ENCODE results near the gene CBLB. TPM values are rescaled to one million over a fixed set of nuclear protein-coding genes. Genes with fewer than 3 reads are reported as not detected.

The CBLB gene
- total RNA-seq, 4 donors from 2014 or later = 94.7 to 205 (median 126) TPM

DNA sequence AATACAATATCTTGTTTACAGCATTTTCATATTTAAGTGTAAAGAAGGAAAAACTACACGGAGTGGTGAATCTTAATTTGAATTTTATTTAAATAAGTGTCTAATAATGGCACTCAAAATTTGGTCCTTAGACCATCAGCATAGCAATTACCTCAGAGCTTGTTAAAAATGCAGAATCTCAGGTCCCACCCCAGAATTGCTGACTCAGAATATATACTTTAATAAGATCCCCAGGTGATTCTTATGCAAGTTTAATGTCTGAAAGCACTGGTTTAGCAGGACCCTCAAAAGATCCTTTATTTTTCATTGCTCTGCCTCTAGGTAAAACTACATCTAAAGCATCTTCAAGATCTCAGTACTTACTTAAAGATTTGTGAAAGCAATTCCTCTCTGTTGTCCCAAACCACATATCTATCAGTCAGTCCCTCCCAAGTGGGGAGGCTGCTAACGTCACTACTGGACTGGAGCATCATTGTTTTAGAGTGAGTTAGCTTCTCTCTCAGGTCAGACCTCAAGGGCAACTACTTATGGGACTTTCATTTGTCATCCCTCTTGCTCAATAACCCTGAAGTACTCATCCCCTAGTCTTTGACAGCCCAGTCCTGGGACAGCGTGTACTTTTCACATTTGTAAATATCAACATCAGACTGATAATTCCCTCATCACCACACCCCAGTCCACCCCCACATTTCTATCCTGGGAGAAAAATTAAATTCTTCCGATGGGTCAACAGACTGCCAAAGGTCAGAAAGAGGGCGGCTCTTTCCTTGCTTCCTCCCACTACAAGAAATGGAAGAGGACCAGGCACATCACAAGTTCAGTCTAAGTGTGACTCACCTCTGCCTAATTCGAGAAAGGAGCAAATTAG lies 76.7 kb downstream of the CBLB start:
- DNase-seq (ENCODE audit: low spot score) = peak; percentile 54
- ATAC-seq (ENCODE audit: low FRiP score) = peak; percentile 94
- TF ChIP-seq, protein P1, sequence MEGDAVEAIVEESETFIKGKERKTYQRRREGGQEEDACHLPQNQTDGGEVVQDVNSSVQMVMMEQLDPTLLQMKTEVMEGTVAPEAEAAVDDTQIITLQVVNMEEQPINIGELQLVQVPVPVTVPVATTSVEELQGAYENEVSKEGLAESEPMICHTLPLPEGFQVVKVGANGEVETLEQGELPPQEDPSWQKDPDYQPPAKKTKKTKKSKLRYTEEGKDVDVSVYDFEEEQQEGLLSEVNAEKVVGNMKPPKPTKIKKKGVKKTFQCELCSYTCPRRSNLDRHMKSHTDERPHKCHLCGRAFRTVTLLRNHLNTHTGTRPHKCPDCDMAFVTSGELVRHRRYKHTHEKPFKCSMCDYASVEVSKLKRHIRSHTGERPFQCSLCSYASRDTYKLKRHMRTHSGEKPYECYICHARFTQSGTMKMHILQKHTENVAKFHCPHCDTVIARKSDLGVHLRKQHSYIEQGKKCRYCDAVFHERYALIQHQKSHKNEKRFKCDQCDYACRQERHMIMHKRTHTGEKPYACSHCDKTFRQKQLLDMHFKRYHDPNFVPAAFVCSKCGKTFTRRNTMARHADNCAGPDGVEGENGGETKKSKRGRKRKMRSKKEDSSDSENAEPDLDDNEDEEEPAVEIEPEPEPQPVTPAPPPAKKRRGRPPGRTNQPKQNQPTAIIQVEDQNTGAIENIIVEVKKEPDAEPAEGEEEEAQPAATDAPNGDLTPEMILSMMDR (IDR thresholded peaks at IDR 0.05) = no peak

DNA sequence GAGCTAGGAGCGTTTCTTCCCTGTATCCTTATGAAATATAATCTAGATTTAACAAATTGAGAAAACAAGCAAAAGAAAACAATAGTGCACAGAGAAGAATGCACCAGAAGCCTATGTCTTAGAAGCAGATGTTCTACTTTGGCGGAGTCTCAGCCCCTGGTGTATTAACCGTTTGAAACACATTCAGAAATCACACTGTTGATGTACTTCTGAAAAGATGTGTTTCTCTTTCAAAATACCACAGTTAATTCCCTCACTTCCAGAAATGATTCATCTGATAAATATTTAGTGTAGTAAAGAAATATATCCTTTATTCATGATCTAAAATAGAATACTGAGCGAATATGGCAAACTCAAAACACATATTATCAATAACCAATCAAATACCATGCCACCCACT lies 77.7 kb downstream of the CBLB start:
- ATAC-seq (ENCODE audit: low FRiP score) (peak; percentile 41), DNase-seq (ENCODE audit: low spot score) (no peak)
- TF ChIP-seq, protein P1 (IDR thresholded peaks at IDR 0.05) = no peak

DNA sequence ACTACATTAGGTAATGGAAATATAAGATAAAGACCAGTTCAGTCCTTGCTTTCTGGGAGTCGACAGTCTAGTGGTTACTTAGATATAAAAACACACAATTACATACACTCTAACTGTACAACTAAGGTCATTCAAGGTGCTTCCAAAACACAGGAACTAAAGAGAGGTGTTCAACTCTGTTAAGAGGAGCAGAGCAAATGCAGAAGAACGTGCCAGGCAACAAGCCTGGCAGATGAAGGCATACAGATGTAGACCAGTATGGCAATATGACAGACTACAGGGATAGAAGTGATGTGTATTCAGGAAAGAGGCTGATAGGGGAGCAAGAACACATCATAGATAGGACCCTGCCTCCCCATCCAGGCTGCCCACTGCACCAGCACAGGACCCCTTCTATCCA lies 78.3 kb downstream of the CBLB start:
- DNase-seq (ENCODE audit: low spot score) (no peak), ATAC-seq (ENCODE audit: low FRiP score) (no peak)
- TF ChIP-seq, protein P1 (IDR thresholded peaks at IDR 0.05) = no peak

DNA sequence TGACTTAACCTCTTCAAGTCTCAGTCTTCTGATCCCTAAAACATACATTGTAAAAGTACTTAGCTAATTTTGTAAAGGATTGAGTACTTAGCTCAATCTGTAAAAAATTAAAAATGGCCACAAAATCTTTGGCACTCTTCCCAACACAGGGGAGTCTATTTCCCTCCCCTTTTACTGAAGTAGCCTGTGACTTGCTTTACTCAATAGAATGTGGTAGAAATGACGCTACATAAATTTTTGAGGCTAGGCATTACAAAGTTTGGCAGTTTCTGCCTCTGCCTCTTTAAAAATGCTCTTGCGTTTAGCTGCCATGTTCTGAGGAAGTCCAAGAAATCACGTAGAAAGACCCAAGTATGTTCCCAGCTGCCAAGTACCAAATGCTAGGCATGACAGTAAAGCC lies 80.2 kb downstream of the CBLB start:
- DNase-seq (ENCODE audit: low spot score) (no peak), ATAC-seq (ENCODE audit: low FRiP score) (no peak)
- TF ChIP-seq, protein P1 (IDR thresholded peaks at IDR 0.05) = no peak

DNA sequence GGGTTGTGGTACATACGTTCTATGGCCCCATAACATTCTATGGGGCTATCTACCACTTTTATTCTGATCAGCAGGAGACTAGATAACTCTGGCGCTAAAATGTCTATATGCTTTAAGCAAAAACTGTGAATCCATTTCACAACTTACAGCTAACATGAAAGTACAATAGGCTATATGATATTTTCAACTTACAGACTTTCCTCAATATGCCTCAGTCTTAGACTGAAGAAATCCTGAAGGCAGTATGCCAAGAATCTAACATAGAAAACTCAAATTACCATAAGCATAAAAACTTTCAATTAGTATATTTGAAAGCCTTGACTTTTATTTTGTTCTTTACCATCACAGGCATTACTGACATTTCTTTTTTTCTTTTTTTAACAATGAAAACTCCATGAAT lies 81.4 kb downstream of the CBLB start:
- no peak for ATAC-seq (ENCODE audit: low FRiP score)

DNA sequence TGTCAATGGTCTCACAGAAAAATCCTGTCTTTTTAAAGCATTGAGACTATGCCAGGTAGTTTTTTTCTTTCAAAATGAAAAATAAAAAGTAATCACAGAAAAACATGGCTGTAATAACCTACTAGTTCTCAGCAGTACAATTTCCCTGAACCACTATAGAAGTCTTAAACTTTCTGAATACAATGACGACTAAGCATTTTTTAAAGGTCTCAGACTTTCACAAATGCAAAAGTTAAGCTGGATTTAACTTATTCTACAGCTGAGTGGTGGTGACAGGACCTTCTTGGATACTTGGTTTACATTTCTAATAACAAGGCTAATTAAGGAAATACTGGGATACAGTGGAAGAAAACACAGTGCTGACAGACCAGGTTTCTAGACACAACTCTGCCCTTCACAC lies 81.8 kb downstream of the CBLB start:
- DNase-seq (ENCODE audit: low spot score) (no peak), ATAC-seq (ENCODE audit: low FRiP score) (no peak)
- TF ChIP-seq, protein P1 (IDR thresholded peaks at IDR 0.05) = no peak

More for the DNA sequence above, 81.4 kb downstream of the CBLB start:
- TF ChIP-seq, protein P1 (IDR thresholded peaks at IDR 0.05) = no peak
- no peak for DNase-seq (ENCODE audit: low spot score)

DNA sequence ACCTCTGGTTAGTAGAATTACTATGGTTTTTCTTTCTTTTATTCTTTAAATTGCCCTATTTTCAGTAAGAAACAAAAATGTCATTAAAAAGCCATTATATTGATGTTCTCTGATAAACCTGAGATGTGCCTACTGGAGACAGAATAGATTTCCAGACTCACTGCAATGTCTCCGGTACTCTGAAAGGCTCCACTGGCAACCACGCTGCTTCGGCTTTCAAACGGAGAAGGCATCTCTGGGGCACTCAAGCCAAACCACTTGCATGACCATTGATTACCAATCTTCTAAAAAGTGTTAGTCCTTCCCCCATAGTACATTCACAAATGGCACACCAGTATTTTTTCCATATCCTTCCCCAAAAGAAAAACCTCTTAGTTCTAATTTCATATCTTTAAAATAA lies 82.6 kb downstream of the CBLB start:
- TF ChIP-seq, protein P1 (IDR thresholded peaks at IDR 0.05) = no peak
- ATAC-seq (ENCODE audit: low FRiP score) = no peak
- no peak for DNase-seq (ENCODE audit: low spot score)
